ENCODE data around the gene MIA3.
A peak's percentile ranks its signal among the peaks of the same experiment; 100 is the strongest.

The MIA3 gene

GRCh38 chr1:222670110-222670509, 52.2 kb downstream of the MIA3 start:
- Histone ChIP-seq H3K4me3 (ENCODE audit: low read depth, low read length) (no peak overlapping the region), H3K9me3 (ENCODE audit: severe bottlenecking) (no peaks in the 10 kb centered on the region), H3K36me3 (no peaks in the 10 kb centered on the region), H3K27ac (no peak overlapping the region), H3K27me3 (ENCODE audit: insufficient read depth, low read depth, severe bottlenecking) (no peaks in the 10 kb centered on the region)
- no peak for DNase-seq
- no peak for TF ChIP-seq CTCF (IDR thresholded peaks at IDR 0.05; ENCODE audit: low read depth, low read length)

- TF ChIP-seq CTCF (IDR thresholded peaks at IDR 0.05; ENCODE audit: low read depth, low read length): no peak
- DNase-seq: no peak
- H3K36me3 ChIP-seq: no peaks in the 10 kb centered on the region
- H3K27ac ChIP-seq: no peak overlapping the region
- H3K27me3 ChIP-seq (ENCODE audit: insufficient read depth, low read depth, severe bottlenecking): no peaks in the 10 kb centered on the region
- no peak overlapping the region for H3K4me3 ChIP-seq (ENCODE audit: low read depth, low read length)
- no peaks in the 10 kb centered on the region for H3K9me3 ChIP-seq (ENCODE audit: severe bottlenecking)
Observed at GRCh38 chr1:222680080-222680479, 62.2 kb downstream of the MIA3 start.

- Histone ChIP-seq H3K9me3 (ENCODE audit: severe bottlenecking) (no peaks in the 10 kb centered on the region), H3K27me3 (ENCODE audit: insufficient read depth, low read depth, severe bottlenecking) (no peaks in the 10 kb centered on the region), H3K27ac (no peak overlapping the region), H3K36me3 (no peaks in the 10 kb centered on the region), H3K4me3 (ENCODE audit: low read depth, low read length) (no peak overlapping the region)
- DNase-seq: peak; percentile 13
- TF ChIP-seq CTCF (IDR thresholded peaks at IDR 0.05; ENCODE audit: low read depth, low read length): no peak
Observed at GRCh38 chr1:222691016-222691415, 73.1 kb downstream of the MIA3 start.

GRCh38 chr1:222694927-222695326, 77.0 kb downstream of the MIA3 start:
- H3K36me3 ChIP-seq: no peaks in the 10 kb centered on the region
- TF ChIP-seq CTCF (IDR thresholded peaks at IDR 0.05; ENCODE audit: low read depth, low read length): no peak
- H3K4me3 ChIP-seq (ENCODE audit: low read depth, low read length): no peak overlapping the region
- no peak overlapping the region for H3K27ac ChIP-seq
- no peak for DNase-seq
- no peaks in the 10 kb centered on the region for H3K9me3 ChIP-seq (ENCODE audit: severe bottlenecking)
- no peaks in the 10 kb centered on the region for H3K27me3 ChIP-seq (ENCODE audit: insufficient read depth, low read depth, severe bottlenecking)

GRCh38 chr1:222696741-222697140, 78.8 kb downstream of the MIA3 start:
- DNase-seq: no peak
- Histone ChIP-seq H3K4me3 (ENCODE audit: low read depth, low read length) (no peak overlapping the region), H3K36me3 (no peaks in the 10 kb centered on the region), H3K9me3 (ENCODE audit: severe bottlenecking) (no peaks in the 10 kb centered on the region), H3K27me3 (ENCODE audit: insufficient read depth, low read depth, severe bottlenecking) (no peaks in the 10 kb centered on the region), H3K27ac (no peak overlapping the region)
- no peak for TF ChIP-seq CTCF (IDR thresholded peaks at IDR 0.05; ENCODE audit: low read depth, low read length)

GRCh38 chr1:222697203-222697602, 79.3 kb downstream of the MIA3 start:
- H3K4me3 ChIP-seq (ENCODE audit: low read depth, low read length): no peak overlapping the region
- no peak for TF ChIP-seq CTCF (IDR thresholded peaks at IDR 0.05; ENCODE audit: low read depth, low read length)
- no peaks in the 10 kb centered on the region for H3K9me3 ChIP-seq (ENCODE audit: severe bottlenecking)
- no peak for DNase-seq
- no peak overlapping the region for H3K27ac ChIP-seq
- no peaks in the 10 kb centered on the region for H3K27me3 ChIP-seq (ENCODE audit: insufficient read depth, low read depth, severe bottlenecking)
- no peaks in the 10 kb centered on the region for H3K36me3 ChIP-seq
